Adipocyte (in vitro differentiated cells): ENCODE results near the gene SGIP1.

Experiments used
- DNase-seq: peaks from one replicate; pipeline ENCODE4 v3.0.0-alpha.2; 2015; ENCODE audit warnings: low read depth
- H3K27me3 ChIP-seq: replicated peaks from 2 replicates; pipeline ENCODE4 v1.7.0; 2013; ENCODE audit warnings: mild to moderate bottlenecking, low read length, moderate library complexity; ENCODE audit not compliant: control insufficient read depth, insufficient read depth
- H3K36me3 ChIP-seq: 2 replicates; pipeline ENCODE4 v1.7.0; 2013; ENCODE audit warnings: low read length, mild to moderate bottlenecking, moderate library complexity; ENCODE audit not compliant: control insufficient read depth, insufficient read depth, severe bottlenecking
- H3K4me1 ChIP-seq: 2 replicates; pipeline ENCODE4 v1.7.0; 2013; ENCODE audit warnings: mild to moderate bottlenecking, low read length, moderate library complexity; ENCODE audit not compliant: control insufficient read depth, insufficient read depth
- H3K4me3 ChIP-seq: 2 replicates; pipeline ENCODE4 v1.7.0; 2013; ENCODE audit warnings: mild to moderate bottlenecking, low read length, moderate library complexity
- H3K9ac ChIP-seq: 2 replicates; pipeline ENCODE4 v1.7.0; 2013; ENCODE audit warnings: mild to moderate bottlenecking, low read length, moderate library complexity
- H3K9me3 ChIP-seq: 2 replicates; pipeline ENCODE4 v1.7.0; 2013; ENCODE audit warnings: mild to moderate bottlenecking, low read length, moderate library complexity; ENCODE audit not compliant: control insufficient read depth

SGIP1 gene

DNA sequence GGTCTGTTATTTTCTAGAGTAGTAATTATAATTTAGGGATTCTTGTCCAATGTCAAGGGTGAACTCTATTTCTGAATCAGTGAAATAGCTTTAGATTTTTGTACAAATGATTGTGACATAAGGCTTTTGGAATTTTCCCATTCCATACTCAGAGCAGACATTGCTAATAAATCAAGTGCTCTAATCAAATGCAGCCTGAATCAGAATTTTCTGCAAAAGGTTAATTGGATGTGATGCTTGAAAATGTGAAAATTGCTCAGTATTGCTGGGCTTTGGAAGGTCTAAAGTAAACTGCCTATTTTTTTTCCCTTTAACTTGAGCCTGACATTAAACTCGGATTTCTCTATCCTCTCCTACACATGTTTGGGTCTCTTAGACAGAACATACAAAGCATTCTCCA, 23.2 kb downstream of the SGIP1 start:
- Histone ChIP-seq H3K4me1 (peaks cover 29% of the 10 kb centered on the region), H3K27me3 (no peaks in the 10 kb centered on the region), H3K36me3 (no peaks in the 10 kb centered on the region), H3K9me3 (no peaks in the 10 kb centered on the region), H3K9ac (peak overlapping the region; percentile 53), H3K4me3 (no peak overlapping the region)
- peak; percentile 50 for DNase-seq

DNA sequence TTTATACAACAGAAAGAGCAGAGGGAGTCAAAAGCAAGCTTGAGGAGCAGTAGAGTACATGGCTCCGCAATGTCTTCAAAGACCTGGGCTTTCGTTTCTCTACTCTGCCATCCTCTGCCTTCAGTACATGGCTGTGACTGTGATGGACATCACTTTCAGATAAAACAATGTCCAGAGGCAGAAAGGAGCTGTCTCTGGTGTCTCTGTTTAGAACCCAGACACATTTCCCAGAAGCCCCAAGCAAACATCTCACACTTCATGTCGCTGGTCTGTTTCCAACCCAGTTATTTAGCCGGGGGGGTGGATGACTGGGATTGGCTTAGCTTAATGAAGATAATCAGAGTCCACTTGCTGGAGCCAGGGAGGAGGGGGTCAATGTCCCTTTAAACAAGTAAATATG, 25.6 kb downstream of the SGIP1 start:
- no peak for DNase-seq
- no peaks in the 10 kb centered on the region for H3K27me3 ChIP-seq

DNA sequence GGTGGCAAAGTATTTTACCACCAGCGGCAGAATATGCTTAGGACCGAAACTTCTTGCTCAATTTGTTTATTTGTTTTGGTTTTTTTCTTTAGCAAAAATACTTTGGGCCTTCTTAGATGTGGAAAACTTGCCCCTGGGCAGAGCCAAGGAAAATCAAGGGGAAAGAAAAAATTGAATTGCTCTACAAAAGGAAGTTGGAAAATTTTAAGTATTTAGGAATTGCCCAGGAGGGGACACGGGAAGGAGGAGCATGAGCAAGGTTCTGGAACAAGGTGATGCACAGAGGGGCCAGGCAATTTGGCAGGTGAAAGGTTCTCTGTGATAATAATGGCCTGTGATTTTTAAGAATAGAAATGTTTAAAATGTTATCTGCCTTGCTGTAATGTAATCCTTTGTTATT, 28.6 kb downstream of the SGIP1 start:
- Histone ChIP-seq H3K4me3 (peak overlapping the region; percentile 75), H3K36me3 (no peaks in the 10 kb centered on the region), H3K27me3 (no peaks in the 10 kb centered on the region), H3K9ac (peak overlapping the region; percentile 81), H3K4me1 (peaks cover 31% of the 10 kb centered on the region), H3K9me3 (no peaks in the 10 kb centered on the region)
- peak; percentile 40 for DNase-seq

More for the DNA sequence above, 25.6 kb downstream of the SGIP1 start:
- Histone ChIP-seq H3K9me3 (no peaks in the 10 kb centered on the region), H3K36me3 (no peaks in the 10 kb centered on the region), H3K4me1 (peaks cover 41% of the 10 kb centered on the region), H3K9ac (no peak overlapping the region), H3K4me3 (no peak overlapping the region)

DNA sequence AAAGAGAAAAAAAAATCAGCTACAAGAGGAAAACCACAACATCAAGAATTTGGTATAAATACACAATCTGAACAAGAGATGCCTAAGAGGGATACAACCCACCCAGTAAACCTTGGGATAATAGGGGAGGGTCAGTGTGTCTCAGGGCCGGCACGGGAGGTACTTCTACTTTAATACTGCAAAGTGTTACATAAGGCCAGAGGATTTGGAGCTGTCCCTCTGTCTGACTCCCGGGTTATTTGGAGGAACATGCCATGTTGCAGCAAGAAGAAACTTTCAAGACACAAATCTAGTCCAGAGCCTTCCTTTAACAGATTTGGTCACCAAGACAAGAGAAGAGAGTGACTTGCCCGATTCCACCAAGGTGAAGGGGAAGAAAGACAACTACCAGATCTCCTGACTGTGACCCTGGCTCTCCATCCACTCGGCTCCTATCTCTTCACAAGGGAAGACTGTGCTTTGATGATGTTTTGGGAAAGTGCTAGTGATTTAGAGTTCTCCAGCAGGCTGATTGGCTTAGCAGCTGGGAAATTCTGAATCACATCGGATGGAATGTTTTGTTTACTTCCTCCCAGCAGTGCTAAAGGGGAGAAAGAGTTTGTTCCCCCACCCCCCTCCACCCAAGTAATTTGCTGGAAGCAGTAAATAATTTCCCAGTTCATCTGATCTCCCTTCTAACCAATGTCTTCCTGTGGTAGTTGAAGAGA, 29.3 kb downstream of the SGIP1 start:
- Histone ChIP-seq H3K9me3 (no peaks in the 10 kb centered on the region), H3K27me3 (no peaks in the 10 kb centered on the region), H3K36me3 (no peaks in the 10 kb centered on the region), H3K4me1 (peaks cover 27% of the 10 kb centered on the region), H3K9ac (peak overlapping the region; percentile 81), H3K4me3 (peak overlapping the region; percentile 75)
- peak; percentile 88 for DNase-seq

DNA sequence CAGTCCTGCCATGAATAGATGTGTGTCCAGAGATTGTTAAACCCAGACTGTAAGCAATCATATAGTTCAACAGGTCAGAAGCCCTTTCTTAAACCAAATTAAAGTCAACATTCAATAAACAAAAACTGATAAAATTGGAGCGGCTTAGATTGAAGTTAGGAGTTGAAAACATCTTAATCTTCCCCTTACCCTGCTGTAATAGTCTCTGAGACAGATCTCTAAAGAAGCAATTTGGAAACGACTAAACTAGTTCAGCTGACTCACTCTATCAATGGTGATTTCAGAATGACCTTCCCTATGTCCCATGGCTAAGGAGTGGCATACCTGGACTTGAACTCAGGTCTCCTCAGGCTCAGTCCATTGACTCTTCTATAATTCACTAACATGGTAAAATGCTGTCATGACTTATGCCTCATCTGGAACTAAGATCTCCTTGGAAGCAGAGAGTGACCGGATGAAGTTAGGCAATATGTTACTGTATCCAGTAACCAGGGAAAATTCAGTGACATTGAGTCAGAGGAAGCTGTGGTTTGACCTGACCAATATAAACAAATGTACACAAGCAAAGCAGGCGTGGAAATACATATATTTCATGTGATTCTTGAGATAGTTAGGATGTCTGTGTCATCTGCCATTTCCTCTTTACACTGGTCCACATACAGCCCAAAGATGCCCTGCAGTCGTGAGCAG, 30.1 kb downstream of the SGIP1 start:
- H3K36me3 ChIP-seq = no peaks in the 10 kb centered on the region
- H3K27me3 ChIP-seq = no peaks in the 10 kb centered on the region
- peak; percentile 96 for DNase-seq
- H3K4me1 ChIP-seq = peaks cover 27% of the 10 kb centered on the region
- H3K9ac ChIP-seq = peak overlapping the region; percentile 81
- peak overlapping the region; percentile 75 for H3K4me3 ChIP-seq
- H3K9me3 ChIP-seq = no peaks in the 10 kb centered on the region

DNA sequence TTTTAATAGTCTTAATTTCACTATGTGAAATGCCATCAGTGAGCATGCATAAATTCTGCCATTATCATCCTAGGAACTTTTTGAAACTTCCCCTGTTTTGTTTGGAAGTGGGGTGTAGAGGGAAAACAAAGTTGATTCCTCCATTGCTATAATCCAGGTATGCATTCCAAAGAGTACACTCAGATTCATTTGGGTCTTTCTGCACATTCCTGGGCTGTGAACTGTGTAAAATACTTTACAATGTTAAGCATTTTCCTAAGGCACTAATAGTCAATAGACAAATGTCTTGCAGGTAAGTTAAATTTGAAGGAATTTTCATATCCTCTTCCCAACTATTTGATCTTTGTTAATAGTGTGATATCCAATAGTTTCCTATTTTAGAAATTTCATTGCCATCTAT, 36.2 kb downstream of the SGIP1 start:
- no peaks in the 10 kb centered on the region for H3K9me3 ChIP-seq
- H3K36me3 ChIP-seq = no peaks in the 10 kb centered on the region
- H3K4me1 ChIP-seq = peaks cover 14% of the 10 kb centered on the region
- DNase-seq = peak; percentile 12
- H3K4me3 ChIP-seq = no peak overlapping the region
- no peak overlapping the region for H3K9ac ChIP-seq
- H3K27me3 ChIP-seq = no peaks in the 10 kb centered on the region

DNA sequence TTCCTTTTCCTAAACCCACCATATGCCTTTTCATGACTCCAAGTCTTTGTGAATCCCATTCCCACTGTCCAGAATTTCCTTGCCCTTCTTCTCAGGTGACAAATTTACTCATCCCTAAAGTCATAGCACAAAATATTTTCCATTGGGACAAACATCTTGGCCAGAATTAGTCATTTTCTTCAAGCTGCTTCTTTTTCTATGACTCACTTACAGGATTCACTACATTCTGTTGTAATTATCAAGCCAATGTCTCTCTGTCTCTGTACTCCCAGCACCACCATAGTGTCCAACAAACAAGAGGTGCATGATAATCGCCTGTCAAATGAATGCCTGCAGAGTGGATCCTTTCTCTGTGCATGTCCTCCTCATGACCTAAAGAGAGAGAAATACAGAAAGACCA, 37.8 kb downstream of the SGIP1 start:
- Histone ChIP-seq H3K27me3 (no peaks in the 10 kb centered on the region), H3K9me3 (no peaks in the 10 kb centered on the region), H3K4me3 (no peak overlapping the region), H3K36me3 (no peaks in the 10 kb centered on the region), H3K9ac (no peak overlapping the region), H3K4me1 (peaks cover 27% of the 10 kb centered on the region)
- DNase-seq = peak; percentile 64

DNA sequence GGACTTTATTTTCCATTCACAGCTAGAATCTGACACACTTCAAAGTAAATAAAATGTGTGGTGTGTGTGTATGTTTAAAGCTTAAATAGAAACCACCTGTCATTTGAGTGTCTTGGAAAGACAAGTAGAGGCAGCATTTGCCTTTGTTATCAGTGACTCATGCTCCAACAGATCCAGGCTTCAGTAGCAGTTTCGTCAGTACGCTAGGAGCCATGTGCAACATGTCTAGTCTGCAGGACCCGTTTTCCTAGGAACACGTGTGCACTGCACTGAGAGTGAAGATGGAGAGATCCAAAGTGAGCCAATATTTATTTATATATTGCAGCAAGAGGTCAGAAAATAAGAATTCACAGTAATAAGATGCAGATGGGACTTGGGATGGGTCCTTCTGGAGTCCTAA, 41.8 kb downstream of the SGIP1 start:
- Histone ChIP-seq H3K36me3 (no peaks in the 10 kb centered on the region), H3K9me3 (no peaks in the 10 kb centered on the region), H3K4me3 (no peak overlapping the region), H3K27me3 (no peaks in the 10 kb centered on the region), H3K9ac (no peak overlapping the region), H3K4me1 (peaks cover 27% of the 10 kb centered on the region)
- DNase-seq = peak; percentile 94

DNA sequence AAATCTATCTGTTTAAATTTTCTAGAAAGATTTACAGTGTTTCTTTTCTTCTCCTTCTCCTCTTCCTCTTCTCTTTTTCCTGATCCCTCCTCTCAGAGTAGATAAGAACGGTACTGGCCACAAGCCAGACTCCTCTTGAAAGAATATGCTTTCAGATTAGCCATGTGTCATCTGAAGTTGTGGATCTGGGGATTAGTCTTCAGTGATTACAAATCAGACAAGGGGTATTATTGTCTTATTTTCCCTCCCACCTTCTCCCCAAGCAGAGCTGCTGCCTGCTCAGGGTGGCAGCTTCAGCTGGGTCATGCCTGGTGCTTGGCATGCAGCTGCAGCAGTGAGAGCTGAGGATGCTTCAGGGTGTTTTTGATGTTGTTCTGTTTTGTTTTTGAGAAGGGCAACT, 42.7 kb downstream of the SGIP1 start:
- no peaks in the 10 kb centered on the region for H3K9me3 ChIP-seq
- peak; percentile 55 for DNase-seq

DNA sequence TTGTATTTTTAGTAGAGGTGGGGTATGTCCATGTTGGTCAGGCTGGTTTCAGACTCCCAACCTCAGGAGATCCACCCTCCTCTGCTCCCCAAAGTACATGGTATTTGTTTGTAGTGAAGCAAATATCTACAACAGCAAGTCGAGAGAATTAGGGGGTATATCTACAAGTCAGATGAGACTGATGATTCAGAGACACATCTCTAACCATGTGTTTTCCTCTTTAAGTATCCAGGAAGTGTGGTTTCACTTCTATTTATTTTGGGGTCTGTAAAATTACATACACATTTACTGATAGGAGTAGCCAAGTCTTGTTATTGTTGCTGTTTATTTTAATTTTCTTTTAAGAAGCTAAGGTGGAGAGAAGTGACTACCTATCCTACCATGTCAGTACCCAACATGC, 44.9 kb downstream of the SGIP1 start:
- no peak overlapping the region for H3K4me3 ChIP-seq
- no peak for DNase-seq
- H3K4me1 ChIP-seq = peaks cover 13% of the 10 kb centered on the region
- no peaks in the 10 kb centered on the region for H3K9me3 ChIP-seq
- H3K27me3 ChIP-seq = no peaks in the 10 kb centered on the region
- H3K9ac ChIP-seq = no peak overlapping the region
- H3K36me3 ChIP-seq = no peaks in the 10 kb centered on the region

More for the DNA sequence above, 42.7 kb downstream of the SGIP1 start:
- no peaks in the 10 kb centered on the region for H3K36me3 ChIP-seq
- H3K27me3 ChIP-seq = no peaks in the 10 kb centered on the region
- H3K9ac ChIP-seq = no peak overlapping the region
- peaks cover 21% of the 10 kb centered on the region for H3K4me1 ChIP-seq
- H3K4me3 ChIP-seq = no peak overlapping the region

DNA sequence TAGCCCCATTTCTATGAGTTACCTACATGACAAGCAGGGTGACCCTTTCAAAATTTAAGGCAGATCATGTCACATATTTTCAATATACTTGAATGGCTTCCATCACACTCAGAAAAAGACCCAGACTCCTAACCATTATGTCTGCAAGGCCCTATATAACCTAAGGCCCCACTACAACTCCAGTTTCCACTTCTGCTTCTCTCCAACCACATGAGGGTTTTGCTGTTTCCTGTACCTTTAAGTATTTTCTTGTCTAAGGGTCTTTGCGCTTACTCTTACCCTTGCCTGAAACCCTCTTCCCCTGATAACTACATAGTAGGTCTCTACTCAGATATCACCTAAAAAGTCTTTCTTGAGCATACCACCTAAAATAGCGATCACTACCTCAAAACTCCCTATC, 46.1 kb downstream of the SGIP1 start:
- no peaks in the 10 kb centered on the region for H3K27me3 ChIP-seq
- H3K9ac ChIP-seq = no peak overlapping the region
- no peak overlapping the region for H3K4me3 ChIP-seq
- DNase-seq = no peak
- peaks cover 13% of the 10 kb centered on the region for H3K4me1 ChIP-seq
- no peaks in the 10 kb centered on the region for H3K9me3 ChIP-seq
- H3K36me3 ChIP-seq = no peaks in the 10 kb centered on the region
